GM21723 (cell line): ENCODE results near the gene FUZ.

Experiments used
- ATAC-seq: cut with Tn5 transposase; IDR thresholded peaks from one replicate; pipeline ENCODE4 v1.9.1; 2021; ENCODE audit warnings: mild to moderate bottlenecking, moderate library complexity; ENCODE audit not compliant: unreplicated experiment

FUZ gene

GRCh38 chr19:49761249-49761624, 51.9 kb downstream of the FUZ start:
- ATAC-seq = no peak

GRCh38 chr19:49758292-49758691, 54.8 kb downstream of the FUZ start:
- ATAC-seq = no peak
